Neuron (in vitro differentiated cells): ENCODE results near the gene FAM110C.

Source experiments
- H2AFZ ChIP-seq: one replicate; pipeline ENCODE4 v1.6.1; 2013; ENCODE audit warnings: low read depth, mild to moderate bottlenecking, inconsistent platforms, low read length, moderate library complexity
- H3K27me3 ChIP-seq: one replicate; pipeline ENCODE4 v1.6.1; 2013; ENCODE audit warnings: low read length; ENCODE audit not compliant: insufficient read depth
- H3K36me3 ChIP-seq: one replicate; pipeline ENCODE4 v1.6.1; 2013; ENCODE audit warnings: low read length; ENCODE audit not compliant: insufficient read depth
- H3K4me1 ChIP-seq: one replicate; pipeline ENCODE4 v1.6.1; 2013; ENCODE audit warnings: low read length; ENCODE audit not compliant: insufficient read depth
- H3K4me3 ChIP-seq: 2 replicates; pipeline ENCODE4 v1.5.1; 2013; ENCODE audit warnings: mild to moderate bottlenecking, low read length, moderate library complexity
- H3K9me3 ChIP-seq: one replicate; pipeline ENCODE4 v1.6.1; 2013; ENCODE audit warnings: low read length

FAM110C gene

DNA sequence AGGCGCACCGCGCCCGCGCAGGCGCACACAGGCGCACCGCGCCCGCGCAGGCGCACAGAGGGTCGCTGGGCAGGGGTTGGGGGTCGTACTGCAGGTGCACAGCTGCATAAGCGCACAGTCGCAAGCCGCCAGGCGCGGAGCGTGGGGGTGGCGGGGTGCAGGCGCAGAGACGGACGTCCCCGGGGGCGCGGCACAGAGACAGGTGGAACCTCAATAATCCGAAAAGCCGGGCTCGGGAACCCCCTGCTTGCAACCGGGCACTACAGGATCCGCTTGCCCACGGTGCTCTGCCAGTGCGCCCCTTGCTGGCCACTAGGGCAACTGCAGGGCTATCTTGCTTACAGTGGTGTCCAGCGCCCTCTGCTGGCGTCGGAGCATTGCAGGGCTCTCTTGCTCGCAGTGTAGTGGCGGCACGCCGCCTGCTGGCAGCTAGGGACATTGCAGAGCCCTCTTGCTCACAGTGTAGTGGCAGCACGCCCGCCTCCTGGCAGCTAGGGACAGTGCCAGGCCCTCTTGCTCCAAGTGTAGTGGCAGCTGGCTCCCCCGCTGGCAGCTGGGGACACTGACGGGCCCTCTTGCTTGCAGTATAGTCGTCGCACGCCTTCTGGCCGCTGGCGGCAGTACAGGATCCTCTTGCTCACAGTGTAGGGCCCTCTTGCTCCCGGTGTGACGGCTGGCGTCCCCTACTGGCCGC lies 34.9 kb downstream of the FAM110C start:
- no peaks in the 10 kb centered on the region for H3K36me3 ChIP-seq
- H2AFZ ChIP-seq, result no peak overlapping the region
- H3K4me3 ChIP-seq, result peak overlapping the region; percentile 57
- no peaks in the 10 kb centered on the region for H3K4me1 ChIP-seq
- H3K27me3 ChIP-seq, result no peaks in the 10 kb centered on the region
- no peaks in the 10 kb centered on the region for H3K9me3 ChIP-seq

DNA sequence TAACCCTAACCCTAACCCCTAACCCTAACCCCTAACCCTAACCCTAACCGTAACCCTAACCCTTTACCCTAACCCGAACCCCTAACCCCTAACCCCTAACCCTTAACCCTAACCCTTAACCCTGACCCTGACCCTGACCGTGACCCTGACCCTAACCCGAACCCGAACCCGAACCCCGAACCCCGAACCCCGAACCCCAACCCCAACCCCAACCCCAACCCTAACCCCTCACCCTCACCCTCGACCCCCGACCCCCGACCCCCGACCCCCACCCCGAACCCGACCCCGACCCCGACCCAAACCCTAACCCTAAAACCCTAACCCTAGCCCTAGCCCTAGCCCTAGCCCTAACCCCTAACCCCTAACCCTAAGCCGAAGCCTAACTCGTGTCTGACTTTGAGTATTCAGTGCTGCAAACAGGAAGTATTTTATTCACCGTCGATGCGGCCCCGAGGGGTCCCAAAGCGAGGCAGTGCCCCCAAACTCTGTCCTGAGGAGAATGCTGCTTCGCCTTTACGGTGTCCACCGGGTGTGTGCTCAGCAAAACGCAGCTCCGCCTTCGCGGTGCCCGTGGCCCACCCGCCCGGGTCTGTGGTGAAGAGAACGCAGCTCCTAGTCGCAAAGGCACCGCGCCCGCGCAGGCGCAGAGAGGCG lies 36.0 kb downstream of the FAM110C start:
- H2AFZ ChIP-seq, result no peak overlapping the region
- no peaks in the 10 kb centered on the region for H3K9me3 ChIP-seq
- no peaks in the 10 kb centered on the region for H3K4me1 ChIP-seq
- no peak overlapping the region for H3K4me3 ChIP-seq
- H3K27me3 ChIP-seq, result no peaks in the 10 kb centered on the region
- H3K36me3 ChIP-seq, result no peaks in the 10 kb centered on the region
